Iris pigment epithelial cell (primary cell): ENCODE results near the gene UNC45B.
"Not testable (repeated sequence)": the region's sequence is repeated elsewhere in the genome, so short reads cannot be mapped to it uniquely, and the experiment has no call there.

Experiments
- DNase-seq: peaks from one replicate; pipeline ENCODE4 v3.0.0-alpha.2; 2011; ENCODE audit warnings: low read depth

UNC45B gene

GRCh38 chr17:35218915-35219314 is 71.3 kb downstream of the UNC45B start:
- DNase-seq = no peak

- no peak for DNase-seq
Observed at GRCh38 chr17:35222452-35222851, 74.8 kb downstream of the UNC45B start.

DNA sequence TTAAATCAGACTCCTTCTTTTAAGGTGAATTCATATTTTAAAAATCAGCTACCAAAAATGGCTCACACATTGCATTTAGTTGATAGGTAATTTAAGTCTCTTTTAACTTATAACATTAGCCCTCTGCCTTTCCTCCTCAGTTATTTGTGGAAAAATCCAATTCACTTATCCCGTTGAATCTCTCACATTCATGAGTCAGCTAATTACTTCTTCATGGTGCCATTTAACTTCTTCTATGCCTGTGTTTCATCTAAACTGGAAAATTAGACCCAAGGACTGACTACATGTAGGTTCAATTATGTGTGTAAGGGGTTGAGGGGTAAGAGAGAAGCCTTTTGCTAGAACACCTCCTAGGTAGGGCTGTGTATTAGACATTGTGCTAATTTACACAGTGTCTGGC is 76.8 kb downstream of the UNC45B start:
- no peak for DNase-seq

- no peak for DNase-seq
Observed at GRCh38 chr17:35227546-35227945, 79.9 kb downstream of the UNC45B start.

DNA sequence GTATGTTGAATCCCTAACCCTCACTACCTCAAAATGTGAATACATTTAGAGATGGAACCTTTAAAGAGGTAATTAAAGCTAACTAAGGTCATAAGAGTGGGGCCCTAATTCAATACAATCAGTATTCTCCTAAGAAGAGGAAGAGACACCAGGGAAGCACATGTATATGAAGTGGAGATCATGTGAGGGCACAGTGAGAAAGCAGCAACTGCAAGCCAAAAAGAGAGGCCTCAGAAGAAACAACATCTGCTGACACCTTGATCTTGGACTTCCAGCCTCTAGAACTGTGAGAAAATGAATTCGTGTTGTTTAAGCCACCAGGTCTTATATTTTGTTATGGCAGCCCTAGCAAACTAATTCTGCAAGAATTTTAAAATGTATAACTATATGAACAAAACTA is 82.0 kb downstream of the UNC45B start:
- no peak for DNase-seq

DNA sequence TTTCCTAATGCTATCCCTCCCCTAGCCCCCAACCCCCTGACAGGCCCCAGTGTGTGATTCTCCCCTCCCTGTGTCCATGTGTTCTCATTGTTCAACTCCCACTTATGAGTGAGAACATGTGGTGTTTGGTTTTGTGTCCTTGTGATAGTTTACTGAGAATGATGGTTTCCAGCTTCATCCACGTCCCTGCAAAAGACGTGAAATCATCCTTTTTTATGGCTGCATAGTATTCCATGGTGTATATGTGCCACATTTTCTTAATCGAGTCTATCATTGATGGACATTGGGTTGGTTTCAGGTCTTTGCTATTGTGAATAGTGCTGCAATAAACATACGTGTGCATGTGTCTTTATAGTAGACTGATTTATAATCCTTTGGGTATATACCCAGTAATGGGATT is 86.7 kb downstream of the UNC45B start:
- not testable (repeated sequence) for DNase-seq

DNA sequence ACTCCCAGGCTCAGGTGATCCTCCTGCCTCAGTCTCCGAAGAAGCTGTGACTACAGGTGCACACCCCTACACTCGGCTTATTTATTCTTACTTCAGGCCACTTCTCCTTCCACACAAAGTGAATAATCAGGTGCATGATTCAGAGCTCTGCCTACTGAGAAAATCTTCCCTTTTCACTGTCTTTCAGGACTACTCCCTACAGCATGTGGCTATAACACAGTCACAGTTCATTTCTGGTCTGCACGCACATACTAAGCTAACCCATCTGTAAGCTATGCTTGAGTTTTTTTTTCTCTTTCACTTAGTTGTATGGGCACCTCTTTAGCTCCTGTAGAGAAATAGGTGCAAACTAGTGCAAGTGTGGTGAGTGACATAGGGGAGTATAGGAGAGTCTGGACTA is 87.7 kb downstream of the UNC45B start:
- no peak for DNase-seq

DNA sequence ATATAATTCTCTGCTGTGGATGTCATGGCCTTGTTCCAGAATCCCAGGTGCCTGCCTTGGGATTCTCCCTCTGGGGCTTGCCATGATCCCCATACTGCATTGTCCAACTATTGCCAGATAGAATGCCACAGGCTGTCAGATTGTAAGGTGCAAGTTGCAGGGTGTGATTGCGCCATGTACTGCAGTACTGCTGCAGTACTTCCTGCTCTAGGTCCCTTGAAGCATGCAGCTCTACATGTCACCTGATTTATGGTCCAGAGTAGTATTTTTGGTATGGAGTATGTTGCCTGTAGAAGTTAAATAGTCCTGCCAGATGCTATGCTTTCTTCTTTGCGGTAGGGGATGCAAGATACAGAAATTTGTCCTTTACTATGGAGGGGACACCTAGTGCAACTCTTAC is 88.3 kb downstream of the UNC45B start:
- DNase-seq = no peak

DNA sequence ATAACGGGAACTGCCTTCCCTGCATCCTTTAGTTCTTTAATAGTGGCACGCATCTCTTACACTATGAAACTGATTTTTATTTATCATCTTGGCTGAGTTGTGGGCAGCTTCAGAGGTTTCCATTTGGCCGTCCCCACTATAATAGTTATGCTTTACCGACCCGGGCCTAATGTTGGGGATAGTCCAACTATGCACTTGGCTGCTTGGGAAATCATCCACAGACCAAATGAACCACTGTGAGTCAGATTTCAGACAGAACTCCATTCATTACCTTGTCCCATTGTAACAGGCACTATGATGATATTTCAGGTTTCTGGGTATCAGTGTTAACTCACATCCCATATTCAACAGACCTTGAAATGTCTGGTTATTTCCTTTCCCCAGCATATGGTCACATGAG is 89.2 kb downstream of the UNC45B start:
- no peak for DNase-seq

DNA sequence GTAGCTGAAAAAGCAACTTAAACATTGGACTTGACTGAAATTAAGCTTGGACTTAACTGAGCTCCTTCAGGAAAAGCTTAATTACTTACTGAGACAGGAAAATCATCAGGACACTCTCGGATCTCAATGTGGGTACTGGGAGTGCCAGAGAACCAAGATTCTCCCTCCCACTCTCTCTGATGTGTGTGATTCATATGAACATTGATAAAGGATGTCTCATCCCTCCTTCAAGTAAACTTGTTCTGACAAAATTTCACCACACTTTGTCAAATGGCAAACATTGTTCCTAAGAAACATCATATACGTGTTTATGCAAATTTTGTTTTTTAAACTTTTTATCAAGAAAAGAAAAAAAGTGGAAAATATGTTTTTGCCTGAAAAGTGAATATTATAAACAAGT is 91.2 kb downstream of the UNC45B start:
- peak; percentile 84 for DNase-seq
